ENCODE data around the gene CEP112. TPM values are rescaled to one million over a fixed set of nuclear protein-coding genes. Genes with fewer than 3 reads are reported as not detected.

The CEP112 gene
- total and polyA plus RNA-seq, 10 of the 15 experiments (the other 5 are each of a cell fraction or from before 2014, with no cell fraction given), result 0.11 to 3.8 (median 0.32) TPM; not detected in 1

DNA sequence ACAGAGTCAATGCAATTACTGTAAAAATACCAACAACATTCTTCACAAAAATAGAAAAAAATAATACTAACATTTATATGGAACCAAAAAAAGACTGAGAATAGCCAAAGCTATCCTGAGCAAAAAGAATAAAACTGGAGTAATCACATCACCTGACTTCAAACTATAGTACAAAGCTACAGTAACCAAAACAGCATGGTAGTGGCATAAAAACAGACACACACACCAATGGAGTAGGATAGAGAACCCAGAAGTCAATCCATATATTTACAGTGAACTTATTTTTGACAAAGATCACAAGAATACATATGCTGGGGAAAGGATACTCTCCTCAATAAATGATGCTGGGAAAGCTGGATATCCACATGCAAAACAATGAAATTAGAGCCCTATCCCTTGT lies 84.2 kb downstream of the CEP112 start:
- no TSS peak for BruUV-seq (replicated peaks)
- ChIA-PET CTCF (no interaction called here), POLR2A (no interaction called here), SMC1A (ENCODE audit: uncharacterized antibody, unreplicated experiment) (no interaction called here), RAD21 (ENCODE audit: unreplicated experiment) (no interaction called here)
- Histone ChIP-seq H3K36me3 (ENCODE audit: control insufficient read depth in 2 of 2, insufficient read depth in 2 of 2, low read length in 1 of 2) (no peaks in the 10 kb centered on the region), H3K27me3 (replicated peaks in 1 of 2; ENCODE audit: control insufficient read depth in 2 of 2, insufficient read depth in 2 of 2, low read length in 1 of 2) (no peaks in the 10 kb centered on the region), H2AFZ (ENCODE audit: control insufficient read depth, low read depth, low read length) (no peak overlapping the region), H3K4me3 (no peak overlapping the region), H3K4me1 (ENCODE audit: control insufficient read depth, insufficient read depth, low read length) (no peaks in the 10 kb centered on the region), H3K9ac (ENCODE audit: control insufficient read depth, insufficient read depth, low read length) (no peak overlapping the region), H4K20me1 (ENCODE audit: control insufficient read depth, insufficient read depth) (no peaks in the 10 kb centered on the region), H3K27ac (ENCODE audit: control insufficient read depth, insufficient read depth) (no peak overlapping the region), H3K4me2 (ENCODE audit: control insufficient read depth, insufficient read depth) (no peak overlapping the region), H3K79me2 (ENCODE audit: control insufficient read depth, insufficient read depth, low read length) (no peaks in the 10 kb centered on the region), H3K9me3 (replicated peaks; ENCODE audit: control insufficient read depth, insufficient read depth, low read length) (no peaks in the 10 kb centered on the region)
- FAIRE-seq, result no peak
- in situ Hi-C loops (cut with MboI), result no loop called here
- no peak for DNase-seq (ENCODE audit: low read depth, low spot score)
- intact Hi-C loops (cut with micrococcal nuclease; ENCODE audit: unreplicated experiment), result no loop called here
- no peak for TF ChIP-seq SMAD1 (IDR thresholded peaks at IDR 0.05; ENCODE audit: low read depth, partially characterized antibody)
- no peak for TF ChIP-seq FOXM1 (IDR thresholded peaks at IDR 0.05; ENCODE audit: low read depth, low read length)
- TF ChIP-seq ZNF207 (IDR thresholded peaks at IDR 0.05; ENCODE audit: borderline replicate concordance), result no peak
- no peak for TF ChIP-seq RAD21 (IDR thresholded peaks at IDR 0.05; ENCODE audit: insufficient read depth, low read depth, low read length)
- TF ChIP-seq, protein P1, sequence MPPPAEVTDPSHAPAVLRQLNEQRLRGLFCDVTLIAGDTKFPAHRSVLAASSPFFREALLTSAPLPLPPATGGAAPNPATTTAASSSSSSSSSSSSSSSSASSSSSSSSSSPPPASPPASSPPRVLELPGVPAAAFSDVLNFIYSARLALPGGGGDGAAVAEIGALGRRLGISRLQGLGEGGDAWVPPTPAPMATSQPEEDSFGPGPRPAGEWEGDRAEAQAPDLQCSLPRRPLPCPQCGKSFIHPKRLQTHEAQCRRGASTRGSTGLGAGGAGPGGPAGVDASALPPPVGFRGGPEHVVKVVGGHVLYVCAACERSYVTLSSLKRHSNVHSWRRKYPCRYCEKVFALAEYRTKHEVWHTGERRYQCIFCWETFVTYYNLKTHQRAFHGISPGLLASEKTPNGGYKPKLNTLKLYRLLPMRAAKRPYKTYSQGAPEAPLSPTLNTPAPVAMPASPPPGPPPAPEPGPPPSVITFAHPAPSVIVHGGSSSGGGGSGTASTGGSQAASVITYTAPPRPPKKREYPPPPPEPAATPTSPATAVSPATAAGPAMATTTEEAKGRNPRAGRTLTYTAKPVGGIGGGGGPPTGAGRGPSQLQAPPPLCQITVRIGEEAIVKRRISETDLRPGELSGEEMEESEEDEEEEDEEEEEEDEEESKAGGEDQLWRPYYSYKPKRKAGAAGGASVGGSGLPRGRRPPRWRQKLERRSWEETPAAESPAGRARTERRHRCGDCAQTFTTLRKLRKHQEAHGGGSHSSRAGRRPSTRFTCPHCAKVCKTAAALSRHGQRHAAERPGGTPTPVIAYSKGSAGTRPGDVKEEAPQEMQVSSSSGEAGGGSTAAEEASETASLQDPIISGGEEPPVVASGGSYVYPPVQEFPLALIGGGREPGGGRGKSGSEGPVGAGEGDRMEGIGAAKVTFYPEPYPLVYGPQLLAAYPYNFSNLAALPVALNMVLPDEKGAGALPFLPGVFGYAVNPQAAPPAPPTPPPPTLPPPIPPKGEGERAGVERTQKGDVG (CRISPR knock-in tag; IDR thresholded peaks at IDR 0.05), result no peak
- TF ChIP-seq, protein P2, sequence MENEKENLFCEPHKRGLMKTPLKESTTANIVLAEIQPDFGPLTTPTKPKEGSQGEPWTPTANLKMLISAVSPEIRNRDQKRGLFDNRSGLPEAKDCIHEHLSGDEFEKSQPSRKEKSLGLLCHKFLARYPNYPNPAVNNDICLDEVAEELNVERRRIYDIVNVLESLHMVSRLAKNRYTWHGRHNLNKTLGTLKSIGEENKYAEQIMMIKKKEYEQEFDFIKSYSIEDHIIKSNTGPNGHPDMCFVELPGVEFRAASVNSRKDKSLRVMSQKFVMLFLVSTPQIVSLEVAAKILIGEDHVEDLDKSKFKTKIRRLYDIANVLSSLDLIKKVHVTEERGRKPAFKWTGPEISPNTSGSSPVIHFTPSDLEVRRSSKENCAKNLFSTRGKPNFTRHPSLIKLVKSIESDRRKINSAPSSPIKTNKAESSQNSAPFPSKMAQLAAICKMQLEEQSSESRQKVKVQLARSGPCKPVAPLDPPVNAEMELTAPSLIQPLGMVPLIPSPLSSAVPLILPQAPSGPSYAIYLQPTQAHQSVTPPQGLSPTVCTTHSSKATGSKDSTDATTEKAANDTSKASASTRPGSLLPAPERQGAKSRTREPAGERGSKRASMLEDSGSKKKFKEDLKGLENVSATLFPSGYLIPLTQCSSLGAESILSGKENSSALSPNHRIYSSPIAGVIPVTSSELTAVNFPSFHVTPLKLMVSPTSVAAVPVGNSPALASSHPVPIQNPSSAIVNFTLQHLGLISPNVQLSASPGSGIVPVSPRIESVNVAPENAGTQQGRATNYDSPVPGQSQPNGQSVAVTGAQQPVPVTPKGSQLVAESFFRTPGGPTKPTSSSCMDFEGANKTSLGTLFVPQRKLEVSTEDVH (IDR thresholded peaks at IDR 0.05; ENCODE audit: low read depth, partially characterized antibody), result no peak
- no peak for TF ChIP-seq ZNF622 (IDR thresholded peaks at IDR 0.05)
- TF ChIP-seq, protein P3, sequence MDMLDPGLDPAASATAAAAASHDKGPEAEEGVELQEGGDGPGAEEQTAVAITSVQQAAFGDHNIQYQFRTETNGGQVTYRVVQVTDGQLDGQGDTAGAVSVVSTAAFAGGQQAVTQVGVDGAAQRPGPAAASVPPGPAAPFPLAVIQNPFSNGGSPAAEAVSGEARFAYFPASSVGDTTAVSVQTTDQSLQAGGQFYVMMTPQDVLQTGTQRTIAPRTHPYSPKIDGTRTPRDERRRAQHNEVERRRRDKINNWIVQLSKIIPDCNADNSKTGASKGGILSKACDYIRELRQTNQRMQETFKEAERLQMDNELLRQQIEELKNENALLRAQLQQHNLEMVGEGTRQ (IDR thresholded peaks at IDR 0.05; ENCODE audit: borderline replicate concordance, low read depth, low read length), result no peak
- no peak for TF ChIP-seq MEF2B (IDR thresholded peaks at IDR 0.05; ENCODE audit: partially characterized antibody, poor library complexity, severe bottlenecking)
- ATAC-seq, result no peak

Data from GM12878 (cell line).